WTC11 (cell line): Measurements from ENCODE around the gene CNOT10. TPM values are rescaled to one million over a fixed set of nuclear protein-coding genes. Genes with fewer than 3 reads are reported as not detected.

Experiments
- ATAC-seq: fragments of 200-7000 bp; cut with Tn5 transposase; 2 replicates; pipeline ENCODE4 v1.10.0; 2021; ENCODE audit warnings: mild to moderate bottlenecking, moderate library complexity
- CTCF ChIA-PET: fragments of 300-600 bp; sonication (Branson Sonifier 250); formaldehyde crosslinking; loops from one replicate; lab custom pipeline; 2021; ENCODE audit warnings: antibody characterized with exemption; lab: Charles Lee
- POLR2A ChIA-PET: fragments of 350-600 bp; sonication (Branson Sonifier 250); formaldehyde crosslinking; loops from one replicate; lab custom pipeline; 2021; ENCODE audit warnings: antibody characterized with exemption; lab: Charles Lee
- DNase-seq: peaks from one replicate; pipeline ENCODE4 v3.0.0; 2021; ENCODE audit warnings: low spot score
- H3K27ac Mint-ChIP-seq: 2 replicates; pipeline ENCODE4 v1.8.0; 2021; ENCODE audit warnings: mixed read lengths
- H3K27me3 Mint-ChIP-seq: 2 replicates; pipeline ENCODE4 v1.8.0; 2021; ENCODE audit warnings: low read depth, mild to moderate bottlenecking, moderate library complexity, mixed read lengths
- H3K36me3 Mint-ChIP-seq: 2 replicates; pipeline ENCODE4 v1.8.0; 2021; ENCODE audit warnings: mixed read lengths
- H3K4me1 Mint-ChIP-seq: 2 replicates; pipeline ENCODE4 v1.8.0; 2022; ENCODE audit warnings: mixed read lengths
- H3K4me3 Mint-ChIP-seq: 2 replicates; pipeline ENCODE4 v1.8.0; 2021; ENCODE audit warnings: mild to moderate bottlenecking, moderate library complexity, mixed read lengths
- H3K9me3 Mint-ChIP-seq: 2 replicates; pipeline ENCODE4 v1.8.0; 2021; ENCODE audit warnings: mixed read lengths
- AFF4 ChIP-seq: sonication (generic); formaldehyde crosslinking; IDR thresholded peaks from 2 replicates; pipeline ENCODE4 v1.8.1; 2023; ENCODE audit warnings: mild to moderate bottlenecking, missing genetic modification reagents, borderline replicate concordance
- ARID4B ChIP-seq: sonication (generic); formaldehyde crosslinking; IDR thresholded peaks from 2 replicates; pipeline ENCODE4 v1.8.0; 2023; ENCODE audit warnings: missing genetic modification reagents, mild to moderate bottlenecking, borderline replicate concordance
- ATF1 ChIP-seq: sonication (generic); formaldehyde crosslinking; IDR thresholded peaks from 2 replicates; pipeline ENCODE4 v1.8.1; 2023; ENCODE audit warnings: mild to moderate bottlenecking, moderate library complexity, missing genetic modification reagents
- CREM ChIP-seq: sonication (generic); formaldehyde crosslinking; IDR thresholded peaks from 2 replicates; pipeline ENCODE4 v1.8.1; 2022; ENCODE audit warnings: mild to moderate bottlenecking, missing genetic modification reagents, moderate library complexity
- FOXK1 ChIP-seq: sonication (generic); formaldehyde crosslinking; IDR thresholded peaks from 2 replicates; pipeline ENCODE4 v1.8.0; 2022; ENCODE audit warnings: mild to moderate bottlenecking, moderate library complexity, missing genetic modification reagents
- GABPB1 ChIP-seq: sonication (generic); formaldehyde crosslinking; IDR thresholded peaks from 2 replicates; pipeline ENCODE4 v1.8.1; 2023; ENCODE audit warnings: mild to moderate bottlenecking, missing genetic modification reagents
- IRF2 ChIP-seq: sonication (generic); formaldehyde crosslinking; IDR thresholded peaks from 2 replicates; pipeline ENCODE4 v1.8.0; 2022; ENCODE audit warnings: low read depth, missing genetic modification reagents, borderline replicate concordance
- JAZF1 ChIP-seq: fragments of 250-450 bp; sonication (Bioruptor Pico); IDR thresholded peaks from 2 replicates; pipeline ENCODE4 v1.9.0; 2021; ENCODE audit warnings: moderate library complexity, mild to moderate bottlenecking, inconsistent platforms
- NR2C2 ChIP-seq: sonication (generic); formaldehyde crosslinking; IDR thresholded peaks from 2 replicates; pipeline ENCODE4 v1.8.0; 2022; ENCODE audit warnings: mild to moderate bottlenecking, missing genetic modification reagents
- PRDM15 ChIP-seq: sonication (generic); formaldehyde crosslinking; IDR thresholded peaks from 2 replicates; pipeline ENCODE4 v1.8.0; 2022; ENCODE audit warnings: missing genetic modification reagents
- STAT6 ChIP-seq: sonication (generic); formaldehyde crosslinking; conservative IDR thresholded peaks from 2 replicates; pipeline ENCODE4 v1.8.1; 2023; ENCODE audit warnings: mild to moderate bottlenecking, low read depth, missing genetic modification reagents, moderate library complexity
- TCF7 ChIP-seq: sonication (generic); formaldehyde crosslinking; IDR thresholded peaks from 2 replicates; pipeline ENCODE4 v1.8.0; 2022; ENCODE audit warnings: mild to moderate bottlenecking, low read depth, missing genetic modification reagents, moderate library complexity
- ZMAT4 ChIP-seq: fragments of 250-450 bp; sonication (Bioruptor Pico); IDR thresholded peaks from 2 replicates; pipeline ENCODE4 v1.9.0; 2021; ENCODE audit warnings: mild to moderate bottlenecking
- ZNF121 ChIP-seq: sonication (generic); formaldehyde crosslinking; IDR thresholded peaks from 2 replicates; pipeline ENCODE4 v1.8.0; 2023; ENCODE audit warnings: missing genetic modification reagents
- ZNF219 ChIP-seq: sonication (generic); formaldehyde crosslinking; IDR thresholded peaks from 2 replicates; pipeline ENCODE4 v1.8.0; 2023; ENCODE audit warnings: missing genetic modification reagents, mild to moderate bottlenecking, borderline replicate concordance
- ZNF232 ChIP-seq: sonication (generic); formaldehyde crosslinking; IDR thresholded peaks from 2 replicates; pipeline ENCODE4 v1.8.0; 2022; ENCODE audit warnings: mild to moderate bottlenecking, missing genetic modification reagents
- ZNF512 ChIP-seq: sonication (generic); formaldehyde crosslinking; IDR thresholded peaks from 2 replicates; pipeline ENCODE4 v1.8.1; 2022; ENCODE audit warnings: missing genetic modification reagents, borderline replicate concordance
- total RNA-seq: library from RNA; stranded (reverse); gene quantifications from 3 replicates; pipeline ENCODE4 v1.2.3, GENCODE V29; 2021

CNOT10 gene
- total RNA-seq, 1 experiment from 2014 or later: 38.7 TPM

- no peak for ATAC-seq
- no peak for DNase-seq
- no peak for TF ChIP-seq AFF4 (CRISPR knock-in tag)
- peak; percentile 94 for TF ChIP-seq GABPB1 (CRISPR knock-in tag)
- Mint-ChIP-seq H3K4me1 (peaks cover 5% of the 10 kb centered on the region), H3K36me3 (peaks cover 5% of the 10 kb centered on the region; the same call in 1 of the 2 replicates), H3K27ac (peak overlapping the region; percentile 58), H3K9me3 (no peaks in the 10 kb centered on the region), H3K27me3 (no peaks in the 10 kb centered on the region), H3K4me3 (no peak overlapping the region)
- ChIA-PET POLR2A (no interaction called here), CTCF (no interaction called here)
Observed at GRCh38 chr3:32703491-32703972, 18.5 kb downstream of the CNOT10 start.

- Mint-ChIP-seq H3K4me1 (peaks cover 5% of the 10 kb centered on the region), H3K36me3 (peaks cover 17% of the 10 kb centered on the region), H3K27me3 (no peaks in the 10 kb centered on the region), H3K9me3 (no peaks in the 10 kb centered on the region), H3K27ac (no peak overlapping the region), H3K4me3 (no peak overlapping the region)
- DNase-seq: no peak
- CTCF ChIA-PET: interaction anchor here (0.6 kb wide), 2 partner anchors 25 to 425 kb away, joined by 3 to 4 read pairs; no protein-coding TSS in a partner anchor
- no peak for ATAC-seq
- POLR2A ChIA-PET: no interaction called here
- TF ChIP-seq PRDM15 (CRISPR knock-in tag) (no peak), CREM (CRISPR knock-in tag) (no peak), STAT6 (CRISPR knock-in tag) (no peak), ATF1 (CRISPR knock-in tag) (no peak), NR2C2 (no peak), ZNF232 (no peak), TCF7 (no peak), ARID4B (CRISPR knock-in tag) (no peak), JAZF1 (CRISPR knock-in tag) (no peak), FOXK1 (CRISPR knock-in tag) (no peak), ZMAT4 (no peak), ZNF512 (CRISPR knock-in tag) (no peak), ZNF219 (CRISPR knock-in tag) (no peak), ZNF121 (no peak), IRF2 (CRISPR knock-in tag) (no peak)
Observed at GRCh38 chr3:32705232-32705631, 20.2 kb downstream of the CNOT10 start.
